Pancreas (tissue), 10 donors: ENCODE data around the gene ITPR3. TPM values are rescaled to one million over a fixed set of nuclear protein-coding genes. Genes with fewer than 3 reads are reported as not detected.

Source experiments
- ATAC-seq, 4 donors: fragments of 200-7000 bp; cut with Tn5 transposase; one replicate each; pipeline versions ENCODE4 v1.8.0 to v1.9.1; 2020; ENCODE audit warnings: mild to moderate bottlenecking in 4 of 4, moderate library complexity in 4 of 4
- DNase-seq, 6 donors: peaks; one replicate each; pipeline ENCODE4 v3.0.0-alpha.2; 2020
- FAIRE-seq: peaks from 2 replicates; lab custom pipeline; 2012; peaks lifted over from hg19 to GRCh38; lab: Jason Lieb, UNC
- H3K27ac ChIP-seq, 4 donors: fragments of 200-600 bp; sonication (generic); 1 replicate in 3 of 4; 2 replicates in 1 of 4; pipeline versions ENCODE4 v1.5.0 to v1.8.0; 2020
- H3K27me3 ChIP-seq, 4 donors: fragments of 200-600 bp; one replicate each; pipeline ENCODE4 v1.8.0; 2021
- H3K36me3 ChIP-seq, 3 donors: fragments of 200-600 bp; sonication (generic) in 1 of 3; one replicate each; pipeline versions ENCODE4 v1.5.0 to v1.8.0; 2020 to 2021
- H3K4me1 ChIP-seq, 3 donors: fragments of 200-600 bp; one replicate each; pipeline ENCODE4 v1.8.0; 2021
- H3K4me3 ChIP-seq, 4 donors: fragments of 200-600 bp; sonication (generic) in 2 of 4; one replicate each; pipeline versions ENCODE4 v1.5.0 to v1.8.0; 2020 to 2021
- H3K9me3 ChIP-seq, 4 donors: fragments of 200-600 bp; one replicate each; pipeline ENCODE4 v1.8.0; 2021
- WGBS, 2 donors: extraction: QIAGEN DNeasy Blood & Tissue Kit; methylation state at CpG; one replicate each; pipeline ENCODE4 v1.1.7; 2013; 5-methylcytosine and 5-hydroxymethylcytosine counted together
- intact Hi-C, 3 donors: fragments of 100-400 bp; cut with DNase I; formaldehyde crosslinking; loops; one replicate each; pipeline versions ENCODE4 v1.11.1 to v1.14.2; 2022
- polyA plus RNA-seq, 2 donors: library from polyadenylated mRNA; stranded (reverse); fragments of 200-250 nt; gene quantifications; one replicate each; pipeline ENCODE4 v1.2.3, GENCODE V29; 2013
- total RNA-seq, 6 donors: library from RNA; stranded (reverse); fragmentation: NEBNext Ultra II Directional in 4 of 6; extraction: Animal tissue kit (Norgen Biotek cat#: 25700) in 4 of 6; gene quantifications; one replicate each; pipeline versions ENCODE4 v1.2.1 to v1.2.4, GENCODE V29; 2021 to 2023
- TF ChIP-seq, protein P1 (sequence below), 4 donors: fragments of 200-600 bp; sonication (generic) in 3 of 4; IDR thresholded peaks; one replicate each; pipeline versions ENCODE4 v1.5.0 to v1.8.0; 2021; ENCODE audit warnings: antibody characterized with exemption in 4 of 4
- donor health status: healthy with polysubstance abuse.
- donor health status: DM: no; HTN: no; CAD: no; lungs with moderate emphysema.
- donor health status: DM: no; HTN: no; CAD: no.
- donor health status: control.
- donor health status: control.
- donor health status: Bipolar disorder and iron deficiency.
- donor health status: DM: yes; HTN: yes; CAD: no.
- donor health status: DM: no; HTN: no; CAD: no.
- donor health status: DM: no; HTN: no; CAD: no.
- donor health status: DM: yes; HTN: yes; CAD: no.

ITPR3 gene
- total and polyA plus RNA-seq, 8 donors = 9.1 to 20.3 (median 12.9) TPM

DNA sequence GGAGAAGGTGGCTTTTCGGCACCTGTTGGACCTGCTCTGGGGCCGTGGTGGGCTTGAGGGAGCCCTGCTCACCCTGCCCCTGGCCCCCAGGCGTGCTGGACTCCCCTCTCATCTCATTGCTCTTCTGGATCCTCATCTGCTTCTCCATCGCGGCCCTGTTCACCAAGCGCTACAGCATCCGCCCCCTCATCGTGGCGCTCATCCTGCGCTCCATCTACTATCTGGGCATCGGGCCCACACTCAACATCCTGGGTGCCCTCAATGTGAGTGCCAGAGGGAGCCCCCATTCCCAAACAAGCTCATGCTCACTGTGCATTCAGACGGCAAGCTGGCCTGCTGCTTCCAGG, 68.0 kb downstream of the ITPR3 start:
- H3K9me3 ChIP-seq = no peaks in the 10 kb centered on the region
- intact Hi-C loops = no loop called here
- peak in 1 of 6 donors; percentile 41 for DNase-seq
- ATAC-seq = no peak
- no peak overlapping the region for H3K4me3 ChIP-seq
- TF ChIP-seq, protein P1, sequence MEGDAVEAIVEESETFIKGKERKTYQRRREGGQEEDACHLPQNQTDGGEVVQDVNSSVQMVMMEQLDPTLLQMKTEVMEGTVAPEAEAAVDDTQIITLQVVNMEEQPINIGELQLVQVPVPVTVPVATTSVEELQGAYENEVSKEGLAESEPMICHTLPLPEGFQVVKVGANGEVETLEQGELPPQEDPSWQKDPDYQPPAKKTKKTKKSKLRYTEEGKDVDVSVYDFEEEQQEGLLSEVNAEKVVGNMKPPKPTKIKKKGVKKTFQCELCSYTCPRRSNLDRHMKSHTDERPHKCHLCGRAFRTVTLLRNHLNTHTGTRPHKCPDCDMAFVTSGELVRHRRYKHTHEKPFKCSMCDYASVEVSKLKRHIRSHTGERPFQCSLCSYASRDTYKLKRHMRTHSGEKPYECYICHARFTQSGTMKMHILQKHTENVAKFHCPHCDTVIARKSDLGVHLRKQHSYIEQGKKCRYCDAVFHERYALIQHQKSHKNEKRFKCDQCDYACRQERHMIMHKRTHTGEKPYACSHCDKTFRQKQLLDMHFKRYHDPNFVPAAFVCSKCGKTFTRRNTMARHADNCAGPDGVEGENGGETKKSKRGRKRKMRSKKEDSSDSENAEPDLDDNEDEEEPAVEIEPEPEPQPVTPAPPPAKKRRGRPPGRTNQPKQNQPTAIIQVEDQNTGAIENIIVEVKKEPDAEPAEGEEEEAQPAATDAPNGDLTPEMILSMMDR (IDR thresholded peaks at IDR 0.05) = no peak
- FAIRE-seq = no peak
- H3K4me1 ChIP-seq = no peaks in the 10 kb centered on the region
- WGBS, 2 donors = 81 to 93% methylated on average over 12 of the region's 12 CpGs
- peaks cover 0 to 34% (median 0%) of the 10 kb centered on the region in 3 donors for H3K36me3 ChIP-seq
- H3K27ac ChIP-seq = no peak overlapping the region
- H3K27me3 ChIP-seq = no peaks in the 10 kb centered on the region

- Histone ChIP-seq H3K27me3 (no peaks in the 10 kb centered on the region), H3K27ac (no peak overlapping the region), H3K36me3 (peaks cover 0 to 29% (median 0%) of the 10 kb centered on the region in 3 donors), H3K9me3 (no peaks in the 10 kb centered on the region), H3K4me3 (no peak overlapping the region), H3K4me1 (no peaks in the 10 kb centered on the region)
- DNase-seq (peak in 1 of 6 donors; percentile 40), ATAC-seq (no peak), FAIRE-seq (no peak)
- WGBS, 2 donors = 85 to 92% methylated on average over 10 of the region's 10 CpGs
- intact Hi-C loops = loop anchor here in 1 of 3 donors (5.0 kb wide), 1 partner anchor 98 kb away; no protein-coding TSS in a partner anchor
- TF ChIP-seq, protein P1 (IDR thresholded peaks at IDR 0.05) = no peak
These were observed 68.8 kb downstream of the ITPR3 start for GRCh38 chr6:33689879-33690278.

DNA sequence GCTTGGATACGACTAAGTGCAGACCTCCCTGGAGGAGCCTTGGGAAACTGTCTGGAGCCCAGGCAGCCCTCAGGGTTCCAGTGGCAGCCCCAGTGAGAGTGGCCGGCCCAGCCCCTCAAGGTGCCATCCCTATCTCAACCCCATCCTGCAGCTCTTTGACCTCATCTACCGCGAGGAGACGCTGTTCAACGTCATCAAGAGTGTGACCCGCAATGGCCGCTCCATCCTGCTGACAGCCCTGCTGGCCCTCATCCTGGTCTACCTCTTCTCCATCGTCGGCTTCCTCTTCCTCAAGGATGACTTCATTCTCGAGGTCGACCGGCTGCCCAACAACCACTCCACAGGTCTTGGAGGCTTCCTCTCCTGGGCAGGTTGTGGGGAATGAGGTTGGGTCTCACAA, 69.6 kb downstream of the ITPR3 start:
- intact Hi-C loops = loop anchor here in 1 of 3 donors (5.0 kb wide), 1 partner anchor 98 kb away; no protein-coding TSS in a partner anchor
- DNase-seq (peak in 1 of 6 donors; percentile 23), ATAC-seq (no peak), FAIRE-seq (no peak)
- H3K36me3 ChIP-seq = peaks cover 0 to 34% (median 0%) of the 10 kb centered on the region in 3 donors
- H3K27ac ChIP-seq = no peak overlapping the region
- H3K9me3 ChIP-seq = no peaks in the 10 kb centered on the region
- TF ChIP-seq, protein P1 (IDR thresholded peaks at IDR 0.05) = no peak
- 87 to 88% methylated on average over 13 of the region's 13 CpGs for WGBS, 2 donors
- no peaks in the 10 kb centered on the region for H3K27me3 ChIP-seq
- H3K4me1 ChIP-seq = no peaks in the 10 kb centered on the region
- no peak overlapping the region for H3K4me3 ChIP-seq

- peaks cover 0 to 38% (median 0%) of the 10 kb centered on the region in 3 donors for H3K36me3 ChIP-seq
These were observed 70.4 kb downstream of the ITPR3 start for GRCh38 chr6:33691456-33692077.

More at GRCh38 chr6:33691456-33692077, 70.4 kb downstream of the ITPR3 start:
- H3K27me3 ChIP-seq = no peaks in the 10 kb centered on the region
- no peak for FAIRE-seq
- no peaks in the 10 kb centered on the region for H3K9me3 ChIP-seq
- intact Hi-C loops = loop anchor here in 1 of 3 donors (5.0 kb wide), 1 partner anchor 99 kb away; no protein-coding TSS in a partner anchor
- no peak for ATAC-seq
- no peak overlapping the region for H3K27ac ChIP-seq
- 85 to 89% methylated on average over 15 of the region's 15 CpGs for WGBS, 2 donors
- H3K4me3 ChIP-seq = no peak overlapping the region
- H3K4me1 ChIP-seq = no peaks in the 10 kb centered on the region
- DNase-seq = peak in 1 of 6 donors; percentile 45
- TF ChIP-seq, protein P1 (IDR thresholded peaks at IDR 0.05) = no peak
